Endometrium (tissue), 2 donors: ENCODE results near the gene PHYHIPL.

Source experiments
- FAIRE-seq: peaks from 2 replicates; lab custom pipeline; 2012; peaks lifted over from hg19 to GRCh38; lab: Jason Lieb, UNC
- donor health status: control.
- donor health status: control.

The PHYHIPL gene

GRCh38 chr10:59176241-59177030, at the start of gene PHYHIPL:
PHYHIPL (plus strand) TSS chr10:59176643; CDS start chr10:59176854, 211 bp downstream.
- FAIRE-seq, result no peak

- no peak for FAIRE-seq
Observed at GRCh38 chr10:59126991-59127390, 49.5 kb upstream of the PHYHIPL start.

- FAIRE-seq, result no peak
Observed at GRCh38 chr10:59127991-59128390, 48.5 kb upstream of the PHYHIPL start.

- FAIRE-seq, result no peak
Observed at GRCh38 chr10:59129867-59130266, 46.6 kb upstream of the PHYHIPL start.

- no peak for FAIRE-seq
Observed at GRCh38 chr10:59131666-59132065, 44.8 kb upstream of the PHYHIPL start.

- FAIRE-seq, result peak; percentile 46
Observed at GRCh38 chr10:59133841-59134593, 42.4 kb upstream of the PHYHIPL start.

GRCh38 chr10:59134785-59135184, 41.7 kb upstream of the PHYHIPL start:
- no peak for FAIRE-seq

GRCh38 chr10:59135275-59135674, 41.2 kb upstream of the PHYHIPL start:
- FAIRE-seq, result no peak

GRCh38 chr10:59138052-59138451, 38.4 kb upstream of the PHYHIPL start:
- no peak for FAIRE-seq

- FAIRE-seq, result no peak
Observed at GRCh38 chr10:59143544-59143943, 32.9 kb upstream of the PHYHIPL start.

- FAIRE-seq, result no peak
Observed at GRCh38 chr10:59148701-59149100, 27.7 kb upstream of the PHYHIPL start.

GRCh38 chr10:59155556-59155955, 20.9 kb upstream of the PHYHIPL start:
- no peak for FAIRE-seq

GRCh38 chr10:59167512-59167911, 8.9 kb upstream of the PHYHIPL start:
- FAIRE-seq, result no peak

- FAIRE-seq, result no peak
Observed at GRCh38 chr10:59172567-59172966, 3.9 kb upstream of the PHYHIPL start.

GRCh38 chr10:59173414-59173813, 3.0 kb upstream of the PHYHIPL start:
- no peak for FAIRE-seq

GRCh38 chr10:59175538-59176240, 754 bp upstream of the PHYHIPL start:
- FAIRE-seq, result no peak

- FAIRE-seq, result peak; percentile 35
Observed at GRCh38 chr10:59177031-59177797, 771 bp downstream of the PHYHIPL start.

GRCh38 chr10:59177836-59178235, 1.4 kb downstream of the PHYHIPL start:
- FAIRE-seq, result no peak

- no peak for FAIRE-seq
Observed at GRCh38 chr10:59179068-59179467, 2.6 kb downstream of the PHYHIPL start.

GRCh38 chr10:59180689-59181270, 4.3 kb downstream of the PHYHIPL start:
- no peak for FAIRE-seq

- peak; percentile 80 for FAIRE-seq
Observed at GRCh38 chr10:59181668-59182067, 5.2 kb downstream of the PHYHIPL start.

GRCh38 chr10:59190332-59190731, 13.9 kb downstream of the PHYHIPL start:
- FAIRE-seq, result peak; percentile 53
